OCI-LY7 (cell line): ENCODE results near the gene MAPK12. TPM values are rescaled to one million over a fixed set of nuclear protein-coding genes. Genes with fewer than 3 reads are reported as not detected.

Experiments
- BruUV-seq: library from RNA; stranded (reverse); fragments of 400-500 nt; replicated peaks from 2 replicates; lab custom pipeline; 2021; lab: Mats Ljungman, UMichigan
- CTCF ChIA-PET: fragments of 300-600 bp; sonication (Branson Sonifier 250); formaldehyde crosslinking; loops from one replicate; lab custom pipeline; 2022; ENCODE audit warnings: antibody characterized with exemption; ENCODE audit not compliant: unreplicated experiment; lab: Charles Lee
- POLR2A ChIA-PET: fragments of 300-600 bp; sonication (Branson Sonifier 250); formaldehyde crosslinking; loops from one replicate; lab custom pipeline; 2022; ENCODE audit warnings: antibody characterized with exemption; lab: Charles Lee
- DNase-seq: peaks from one replicate; pipeline ENCODE4 v3.0.0-alpha.2; 2015; ENCODE audit warnings: low spot score
- H2AFZ ChIP-seq: fragments of 200-600 bp; sonication (generic), shearing (Covaris generic); 2 replicates; pipeline ENCODE4 v1.6.1; 2014; ENCODE audit warnings: mild to moderate bottlenecking, antibody characterized with exemption, low read length, moderate library complexity
- H3K27ac ChIP-seq: fragments of 200-600 bp; sonication (generic); 2 replicates; pipeline ENCODE4 v1.5.1; 2014; ENCODE audit warnings: mixed run types, low read depth, mild to moderate bottlenecking, moderate library complexity, low read length, inconsistent platforms; ENCODE audit not compliant: poor library complexity, severe bottlenecking
- H3K36me3 ChIP-seq: fragments of 200-600 bp; sonication (generic); 2 replicates; pipeline ENCODE4 v1.6.1; 2014; ENCODE audit warnings: mild to moderate bottlenecking, antibody characterized with exemption, low read length, moderate library complexity, mixed read lengths; ENCODE audit not compliant: insufficient read depth
- H3K4me1 ChIP-seq: fragments of 200-600 bp; sonication (generic); 2 replicates; pipeline ENCODE4 v1.5.1; 2014; ENCODE audit warnings: mild to moderate bottlenecking, low read length; ENCODE audit not compliant: insufficient read depth, poor library complexity, severe bottlenecking
- H3K4me2 ChIP-seq: fragments of 200-600 bp; sonication (generic); 2 replicates; pipeline ENCODE4 v1.6.1; 2014; ENCODE audit warnings: mild to moderate bottlenecking, low read length
- H3K4me3 ChIP-seq: fragments of 200-600 bp; sonication (generic); 2 replicates; pipeline ENCODE4 v1.5.1; 2014; ENCODE audit warnings: mild to moderate bottlenecking, low read depth, low read length; ENCODE audit not compliant: poor library complexity, severe bottlenecking
- H3K79me2 ChIP-seq: fragments of 200-600 bp; sonication (generic); 2 replicates; pipeline ENCODE4 v1.6.1; 2016; ENCODE audit warnings: low read depth, mild to moderate bottlenecking, low read length, moderate library complexity, mixed read lengths; ENCODE audit not compliant: insufficient read depth
- H3K9me2 ChIP-seq: fragments of 200-600 bp; sonication (generic); 2 replicates; pipeline ENCODE4 v1.6.1; 2016; ENCODE audit warnings: mild to moderate bottlenecking, low read length, mixed read lengths; ENCODE audit not compliant: insufficient read depth
- H3K9me3 ChIP-seq: fragments of 200-600 bp; sonication (generic); 2 replicates; pipeline ENCODE4 v1.6.1; 2014; ENCODE audit warnings: mild to moderate bottlenecking, mixed run types, low read length, mixed read lengths
- H4K20me1 ChIP-seq: fragments of 200-600 bp; sonication (generic); 2 replicates; pipeline ENCODE4 v1.6.1; 2014; ENCODE audit warnings: mild to moderate bottlenecking, antibody characterized with exemption, low read length, moderate library complexity, mixed read lengths; ENCODE audit not compliant: insufficient read depth
- CTCF ChIP-seq: fragments of 200-600 bp; sonication (generic); conservative IDR thresholded peaks from 2 replicates; pipeline ENCODE4 v1.5.1; 2014; ENCODE audit warnings: mild to moderate bottlenecking, antibody characterized with exemption, low read length, moderate library complexity, mixed read lengths
- EZH2phosphoT487 ChIP-seq: fragments of 200-600 bp; sonication (generic); IDR thresholded peaks from 2 replicates; pipeline ENCODE4 v1.6.1; 2018; ENCODE audit warnings: low read depth, borderline replicate concordance, mild to moderate bottlenecking, mixed run types, antibody characterized with exemption, low read length, moderate library complexity, mixed read lengths
- intact Hi-C: fragments of 100-400 bp; cut with micrococcal nuclease; formaldehyde crosslinking; loops from one replicate; pipeline ENCODE4 v1.10.0; 2022; ENCODE audit not compliant: unreplicated experiment
- total RNA-seq, 2 experiments: library from RNA; depleted of rRNA in 1 of 2; stranded (reverse); fragments of >200 nt in 1 of 2; shearing (Covaris generic) in 1 of 2; gene quantifications; 2 replicates each; pipeline ENCODE4 v1.2.3, GENCODE V29; 2014 to 2022

The MAPK12 gene
- total RNA-seq, 2 experiments from 2014 or later: 84.9 to 93.6 TPM

DNA sequence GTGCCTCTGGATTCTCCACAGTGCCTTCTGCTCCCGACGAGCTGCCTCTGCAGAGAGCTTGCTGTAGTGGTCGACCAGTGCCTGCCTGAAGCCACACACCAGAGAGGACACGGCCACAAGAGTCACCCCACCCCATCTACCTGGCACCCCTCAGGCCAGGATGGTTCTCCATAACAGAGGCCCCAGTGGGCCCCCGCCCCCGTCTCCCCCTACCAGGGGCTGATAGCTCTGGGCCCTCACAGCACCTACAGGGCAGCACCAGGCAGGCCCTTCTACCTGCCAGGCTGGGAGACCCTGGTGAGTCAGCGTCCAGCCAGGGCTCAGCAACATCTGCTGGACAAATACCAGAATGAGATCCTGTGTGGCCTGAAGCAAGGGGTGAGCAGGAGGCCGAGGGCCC, 39.0 kb downstream of the MAPK12 start:
- BruUV-seq: no TSS peak
- POLR2A ChIA-PET: no interaction called here
- CTCF ChIA-PET: interaction anchor here (0.5 kb wide), 1 partner anchor 535 kb away, joined by 3 read pairs; no protein-coding TSS in a partner anchor

DNA sequence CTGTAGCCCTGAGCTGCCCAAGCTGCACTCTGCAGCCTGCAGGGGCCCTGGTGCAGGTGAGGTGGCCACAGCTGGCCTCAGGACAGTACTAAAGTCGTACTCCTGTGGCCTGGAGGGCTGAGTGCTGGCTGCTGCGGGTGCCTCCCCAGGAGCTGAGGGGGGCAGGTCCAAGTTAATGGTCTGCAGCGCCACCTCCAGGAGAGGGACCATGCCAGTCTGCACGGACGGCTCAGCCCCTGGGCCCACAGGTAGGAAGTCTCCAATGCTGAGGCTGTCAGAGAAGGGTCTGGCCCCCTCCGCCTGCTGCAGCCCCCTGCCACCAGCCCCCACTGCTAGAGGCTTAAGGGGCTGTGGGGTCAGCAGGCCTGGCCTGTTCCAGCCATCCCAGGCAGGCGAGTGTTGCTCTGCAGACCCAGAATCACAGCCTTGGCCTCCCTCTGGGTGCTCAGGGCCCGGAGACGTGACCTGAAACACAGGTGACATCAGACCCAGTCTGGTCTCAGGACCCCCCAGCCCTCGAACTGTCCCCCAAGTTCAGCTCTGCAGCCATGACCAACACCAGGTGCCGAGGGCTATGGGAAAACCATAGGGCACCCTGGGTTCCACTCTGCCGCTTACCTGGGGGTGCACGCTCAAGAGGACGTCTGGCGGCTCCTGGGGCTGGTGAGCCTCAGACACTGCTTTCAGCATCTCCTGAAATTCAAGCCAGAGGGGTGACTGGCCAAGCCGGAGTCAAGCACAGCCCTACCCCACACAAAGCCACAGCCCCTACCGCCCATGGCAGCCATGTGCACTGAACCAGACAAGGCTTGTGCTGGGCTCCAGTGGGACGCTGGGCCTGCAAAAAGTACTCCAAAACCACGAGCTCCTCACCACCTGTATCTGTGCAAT, 39.8 kb downstream of the MAPK12 start:
- H3K79me2 ChIP-seq: no peaks in the 10 kb centered on the region
- no peak overlapping the region for H3K27ac ChIP-seq
- H4K20me1 ChIP-seq: no peaks in the 10 kb centered on the region
- BruUV-seq: no TSS peak
- H3K4me2 ChIP-seq: no peak overlapping the region
- H3K9me3 ChIP-seq: no peaks in the 10 kb centered on the region
- H3K4me3 ChIP-seq: no peak overlapping the region
- peak; percentile 45 for TF ChIP-seq CTCF
- TF ChIP-seq EZH2phosphoT487: no peak
- intact Hi-C loops: no loop called here
- POLR2A ChIA-PET: no interaction called here
- no peak overlapping the region for H2AFZ ChIP-seq
- no peak for DNase-seq
- peaks cover 89% of the 10 kb centered on the region for H3K36me3 ChIP-seq
- no peaks in the 10 kb centered on the region for H3K9me2 ChIP-seq
- CTCF ChIA-PET: no interaction called here
- no peaks in the 10 kb centered on the region for H3K4me1 ChIP-seq

More for the DNA sequence above, 39.0 kb downstream of the MAPK12 start:
- H3K9me3 ChIP-seq: no peaks in the 10 kb centered on the region
- DNase-seq: no peak
- no peaks in the 10 kb centered on the region for H3K79me2 ChIP-seq
- H3K27ac ChIP-seq: no peak overlapping the region
- H3K36me3 ChIP-seq: peaks cover 81% of the 10 kb centered on the region
- no peak overlapping the region for H3K4me3 ChIP-seq
- TF ChIP-seq EZH2phosphoT487 (no peak), CTCF (no peak)
- H3K4me2 ChIP-seq: no peak overlapping the region
- no peaks in the 10 kb centered on the region for H3K9me2 ChIP-seq
- no peaks in the 10 kb centered on the region for H4K20me1 ChIP-seq
- H2AFZ ChIP-seq: no peak overlapping the region
- no peaks in the 10 kb centered on the region for H3K4me1 ChIP-seq
- intact Hi-C loops: no loop called here
